SJSA1 (cell line): ENCODE results near the gene STX4. TPM values are rescaled to one million over a fixed set of nuclear protein-coding genes. Genes with fewer than 3 reads are reported as not detected.

ENCODE experiments used
- DNase-seq, 2 experiments: peaks; one replicate each; pipeline ENCODE4 v3.0.0-alpha.2; 2015 to 2020; ENCODE audit warnings: low spot score in 2 of 2, low read depth in 1 of 2
- H3K27ac ChIP-seq: fragments of 250-450 bp; sonication (Bioruptor Pico); 2 replicates; pipeline ENCODE4 v1.5.1; 2020; ENCODE audit warnings: mild to moderate bottlenecking, moderate library complexity
- H3K27me3 ChIP-seq: fragments of 250-450 bp; sonication (Bioruptor Pico); replicated peaks from 2 replicates; pipeline ENCODE4 v1.5.1; 2020; ENCODE audit warnings: mild to moderate bottlenecking, moderate library complexity
- H3K36me3 ChIP-seq: fragments of 250-450 bp; sonication (Bioruptor Pico); 2 replicates; pipeline ENCODE4 v1.5.1; 2020; ENCODE audit warnings: mild to moderate bottlenecking
- H3K4me1 ChIP-seq: fragments of 250-450 bp; sonication (Bioruptor Pico); replicated peaks from 2 replicates; pipeline ENCODE4 v1.6.1; 2021; ENCODE audit warnings: mild to moderate bottlenecking
- H3K4me3 ChIP-seq: fragments of 250-450 bp; sonication (Bioruptor Pico); 2 replicates; pipeline ENCODE4 v1.5.1; 2020; ENCODE audit warnings: mild to moderate bottlenecking
- H3K9me3 ChIP-seq: fragments of 250-450 bp; sonication (Bioruptor Pico); replicated peaks from 2 replicates; pipeline ENCODE4 v1.5.1; 2020; ENCODE audit warnings: mild to moderate bottlenecking
- total RNA-seq: library from RNA; depleted of rRNA; stranded (reverse); fragments of >200 nt; shearing (Covaris generic); gene quantifications from 2 replicates; pipeline ENCODE4 v1.2.3, GENCODE V29; 2014

Gene STX4
- total RNA-seq, 1 experiment from 2014 or later, result 11.8 TPM

DNA sequence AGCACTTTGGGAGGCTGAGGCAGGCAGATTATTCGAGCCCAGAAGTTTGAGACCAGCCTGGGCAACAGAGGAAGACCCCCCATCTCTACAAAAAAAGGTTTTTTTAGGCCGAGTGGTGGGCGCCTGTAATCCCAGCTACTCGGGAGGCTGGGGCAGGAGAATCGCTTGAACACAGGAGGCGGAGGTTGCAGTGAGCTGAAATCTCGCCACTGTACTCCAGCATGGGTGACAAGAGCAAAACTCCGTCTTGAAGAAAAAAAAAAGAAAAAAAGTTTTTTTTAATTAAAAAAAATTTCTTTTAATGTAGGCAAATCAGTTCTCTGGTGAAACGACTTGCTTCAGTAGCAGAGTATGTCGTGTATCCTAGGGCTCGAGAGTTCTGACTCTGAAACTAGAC, 37.4 kb upstream of the STX4 start:
- Histone ChIP-seq H3K4me1 (peaks cover 23% of the 10 kb centered on the region), H3K27me3 (no peaks in the 10 kb centered on the region), H3K36me3 (no peaks in the 10 kb centered on the region), H3K9me3 (no peaks in the 10 kb centered on the region), H3K4me3 (peak overlapping the region; percentile 44; the same call in 1 of the 2 replicates), H3K27ac (no peak overlapping the region)
- no peak for DNase-seq

DNA sequence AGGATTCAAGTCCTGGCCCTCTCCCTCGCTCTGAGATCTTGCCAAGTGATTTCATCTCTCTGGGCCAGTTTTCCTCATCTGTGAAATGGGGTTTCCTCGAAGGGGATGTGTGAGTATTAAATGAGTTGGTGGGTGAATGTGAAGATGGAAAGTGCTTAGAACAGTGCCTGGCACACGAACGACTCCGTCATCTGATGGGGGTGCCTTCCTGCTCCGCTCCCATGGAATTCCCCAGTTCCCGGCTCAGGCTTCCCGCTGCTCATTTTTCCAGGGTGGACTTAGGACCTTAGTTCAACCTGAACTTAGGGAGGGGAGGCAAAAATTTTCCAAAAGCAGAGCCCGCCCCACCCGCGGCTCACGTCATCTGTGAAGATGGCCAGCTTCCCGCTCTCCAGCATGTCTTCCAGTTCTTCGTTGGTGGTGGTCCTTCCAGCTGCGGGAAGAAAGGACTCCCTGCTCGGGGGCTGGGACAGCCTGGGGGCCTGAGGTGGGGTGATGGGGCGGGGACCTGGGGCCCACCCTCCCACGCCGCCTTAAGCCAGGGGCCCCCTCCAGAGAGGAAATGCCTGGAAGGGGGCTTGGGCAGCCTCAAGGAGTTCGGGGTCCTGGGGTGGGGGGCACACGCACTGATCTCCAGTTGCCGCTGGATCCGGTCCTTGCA, 36.9 kb upstream of the STX4 start:
- Histone ChIP-seq H3K27ac (peak overlapping the region; percentile 69), H3K27me3 (no peaks in the 10 kb centered on the region), H3K36me3 (no peaks in the 10 kb centered on the region), H3K4me3 (peak overlapping the region; percentile 44), H3K4me1 (peaks cover 23% of the 10 kb centered on the region), H3K9me3 (no peaks in the 10 kb centered on the region)
- DNase-seq, result peak; percentile 30 to 47

DNA sequence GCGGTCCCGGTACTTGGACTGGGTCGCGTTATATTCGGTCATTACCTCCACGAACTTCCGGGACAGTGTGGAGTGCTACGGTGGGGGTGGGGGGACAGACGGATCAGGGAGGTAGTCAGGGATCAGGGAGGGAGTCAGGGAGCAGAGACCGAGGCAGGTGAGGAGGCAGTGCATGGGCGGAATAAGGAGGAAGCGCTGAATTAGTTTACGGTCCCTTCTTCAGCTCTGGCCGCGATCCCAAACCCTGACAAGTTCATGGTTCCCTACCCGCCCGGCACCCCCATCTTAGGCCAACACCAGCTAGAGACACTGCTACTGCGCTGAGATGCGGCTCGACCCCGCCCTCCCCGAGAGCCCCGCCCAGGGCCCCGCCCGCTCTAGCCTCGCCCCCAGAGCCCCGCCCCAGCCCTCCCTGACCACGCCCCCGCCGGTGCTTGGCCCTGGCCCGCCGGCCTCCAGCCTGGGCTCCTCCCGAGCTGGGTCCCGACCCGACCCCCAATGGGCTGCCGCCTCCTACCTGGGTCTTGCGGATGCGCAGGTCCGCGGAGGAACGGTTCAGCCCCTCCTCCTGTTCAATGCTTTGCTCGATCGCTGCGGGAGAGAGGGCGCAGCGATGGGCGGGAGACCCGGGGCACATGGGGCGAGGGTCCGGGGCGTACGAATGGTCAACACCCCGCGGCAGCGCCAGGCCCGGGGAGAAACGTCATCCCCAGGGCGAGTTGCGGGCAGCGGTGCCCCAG, 36.2 kb upstream of the STX4 start:
- no peaks in the 10 kb centered on the region for H3K27me3 ChIP-seq
- H3K4me3 ChIP-seq, result peak overlapping the region; percentile 44
- peak overlapping the region; percentile 77 for H3K27ac ChIP-seq
- no peaks in the 10 kb centered on the region for H3K36me3 ChIP-seq
- peak; percentile 76 to 86 for DNase-seq
- H3K9me3 ChIP-seq, result no peaks in the 10 kb centered on the region
- peaks cover 23% of the 10 kb centered on the region for H3K4me1 ChIP-seq

GRCh38 chr16:30997725-30998711, 35.3 kb upstream of the STX4 start:
- Histone ChIP-seq H3K9me3 (no peaks in the 10 kb centered on the region), H3K27ac (peak overlapping the region; percentile 77), H3K36me3 (no peaks in the 10 kb centered on the region), H3K4me1 (peaks cover 23% of the 10 kb centered on the region), H3K4me3 (peak overlapping the region; percentile 44), H3K27me3 (no peaks in the 10 kb centered on the region)
- DNase-seq, result peak; percentile 78 to 80

- DNase-seq, result no peak
- H3K4me3 ChIP-seq, result no peak overlapping the region
Observed at GRCh38 chr16:30998852-30999761, 34.3 kb upstream of the STX4 start.

GRCh38 chr16:31000671-31001382, 32.5 kb upstream of the STX4 start:
- no peak overlapping the region for H3K27ac ChIP-seq
- H3K36me3 ChIP-seq, result no peaks in the 10 kb centered on the region
- no peak for DNase-seq
- no peaks in the 10 kb centered on the region for H3K9me3 ChIP-seq
- H3K4me1 ChIP-seq, result peaks cover 23% of the 10 kb centered on the region
- no peaks in the 10 kb centered on the region for H3K27me3 ChIP-seq
- H3K4me3 ChIP-seq, result no peak overlapping the region

More at GRCh38 chr16:30998852-30999761, 34.3 kb upstream of the STX4 start:
- Histone ChIP-seq H3K4me1 (peaks cover 23% of the 10 kb centered on the region), H3K27me3 (no peaks in the 10 kb centered on the region), H3K36me3 (no peaks in the 10 kb centered on the region), H3K27ac (peak overlapping the region; percentile 77), H3K9me3 (no peaks in the 10 kb centered on the region)

- Histone ChIP-seq H3K27me3 (no peaks in the 10 kb centered on the region), H3K36me3 (no peaks in the 10 kb centered on the region)
- DNase-seq, result no peak
Observed at GRCh38 chr16:31001507-31002249, 31.7 kb upstream of the STX4 start.

GRCh38 chr16:31002250-31002700, 31.1 kb upstream of the STX4 start:
- no peaks in the 10 kb centered on the region for H3K36me3 ChIP-seq
- H3K4me1 ChIP-seq, result peaks cover 15% of the 10 kb centered on the region
- H3K9me3 ChIP-seq, result no peaks in the 10 kb centered on the region
- no peak for DNase-seq
- no peaks in the 10 kb centered on the region for H3K27me3 ChIP-seq
- no peak overlapping the region for H3K27ac ChIP-seq
- H3K4me3 ChIP-seq, result no peak overlapping the region

More at GRCh38 chr16:31001507-31002249, 31.7 kb upstream of the STX4 start:
- H3K9me3 ChIP-seq, result no peaks in the 10 kb centered on the region
- H3K4me3 ChIP-seq, result no peak overlapping the region
- H3K4me1 ChIP-seq, result peaks cover 19% of the 10 kb centered on the region
- no peak overlapping the region for H3K27ac ChIP-seq

- no peak overlapping the region for H3K4me3 ChIP-seq
- H3K27me3 ChIP-seq, result no peaks in the 10 kb centered on the region
- H3K4me1 ChIP-seq, result peaks cover 8% of the 10 kb centered on the region
- no peaks in the 10 kb centered on the region for H3K36me3 ChIP-seq
- no peak for DNase-seq
- H3K27ac ChIP-seq, result no peak overlapping the region
- H3K9me3 ChIP-seq, result no peaks in the 10 kb centered on the region
Observed at GRCh38 chr16:31002862-31003341, 30.5 kb upstream of the STX4 start.

DNA sequence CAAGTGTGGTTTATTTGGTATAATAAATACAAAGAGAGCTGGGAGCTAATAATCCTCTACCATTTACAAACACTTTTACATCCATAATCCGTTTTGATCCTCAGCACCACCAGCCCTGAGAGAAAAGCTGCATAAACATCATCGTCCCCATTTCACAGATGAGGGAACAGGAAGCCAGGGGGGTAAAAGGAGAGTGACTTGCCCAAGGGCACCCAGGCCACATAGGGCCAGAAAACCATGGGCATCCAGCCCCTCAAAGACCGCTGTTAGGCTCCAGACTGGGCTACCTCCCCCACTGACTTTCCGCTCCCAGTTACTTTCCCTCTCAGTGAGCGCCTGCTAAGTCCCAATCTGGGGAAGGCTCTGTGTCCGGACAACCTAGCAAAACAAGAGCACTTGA, 29.6 kb upstream of the STX4 start:
- Histone ChIP-seq H3K4me3 (no peak overlapping the region), H3K27ac (no peak overlapping the region), H3K27me3 (no peaks in the 10 kb centered on the region), H3K36me3 (no peaks in the 10 kb centered on the region), H3K9me3 (no peaks in the 10 kb centered on the region), H3K4me1 (no peaks in the 10 kb centered on the region; the same call in 1 of the 2 replicates)
- no peak for DNase-seq

DNA sequence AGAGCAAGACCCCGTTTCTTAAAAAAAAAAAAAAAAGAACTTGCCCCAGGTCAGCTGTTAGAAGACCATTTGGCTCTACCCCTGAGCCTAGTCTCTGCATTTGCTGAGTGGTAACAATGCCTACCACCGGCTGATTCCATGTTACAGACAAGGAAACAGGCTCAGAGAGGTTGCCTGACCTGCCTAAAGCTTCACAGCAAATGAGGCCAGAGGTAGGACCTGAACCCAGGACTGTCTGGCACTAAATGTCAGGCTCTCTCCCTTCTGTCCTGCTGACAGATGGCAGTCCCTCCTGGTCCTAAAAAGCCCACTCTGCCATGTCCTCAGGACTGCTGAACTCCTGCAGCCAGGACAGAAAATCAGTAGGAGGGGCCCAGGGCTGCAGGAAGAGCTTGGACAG, 28.7 kb upstream of the STX4 start:
- DNase-seq, result no peak
- Histone ChIP-seq H3K36me3 (no peaks in the 10 kb centered on the region), H3K27ac (no peak overlapping the region), H3K27me3 (no peaks in the 10 kb centered on the region), H3K9me3 (no peaks in the 10 kb centered on the region), H3K4me3 (no peak overlapping the region), H3K4me1 (no peaks in the 10 kb centered on the region)
